GM21825 (cell line): ENCODE data around the gene SECTM1.

Experiments used
- ATAC-seq: cut with Tn5 transposase; IDR thresholded peaks from one replicate; pipeline ENCODE4 v1.9.1; 2021; ENCODE audit warnings: mild to moderate bottlenecking, moderate library complexity; ENCODE audit not compliant: unreplicated experiment

SECTM1 gene

DNA sequence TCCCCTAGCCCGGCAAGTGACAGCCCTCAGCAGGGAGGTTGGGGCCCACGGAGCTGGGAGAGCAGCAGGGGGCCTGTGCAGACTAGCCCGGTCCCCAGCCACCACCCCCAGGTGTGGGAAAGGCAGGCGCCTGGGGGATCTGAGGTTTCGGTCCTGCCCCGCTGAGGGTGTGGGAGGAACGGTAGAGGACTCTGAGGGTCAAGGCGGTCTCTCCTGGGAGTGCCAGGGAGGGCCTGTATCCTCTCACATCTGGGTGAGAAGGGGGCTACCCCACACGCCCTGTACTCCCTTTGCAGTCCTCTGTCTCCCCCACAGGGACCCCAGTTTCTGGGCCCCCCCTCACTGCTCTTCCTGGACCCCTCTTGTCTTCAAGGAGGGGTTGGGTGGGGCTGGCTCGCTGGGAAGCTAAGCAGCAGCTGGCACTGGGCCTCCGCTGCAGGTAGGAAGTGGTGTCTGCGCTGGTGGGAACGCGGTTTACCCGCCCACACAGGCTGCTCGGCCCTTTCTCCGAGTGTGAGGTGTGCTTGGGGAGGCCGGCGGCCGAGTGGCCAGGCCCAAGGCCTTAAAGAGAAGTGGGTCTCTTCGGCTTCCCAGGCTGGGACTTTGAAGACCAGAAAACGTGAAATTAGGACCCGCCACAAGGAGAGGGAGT lies 31.5 kb downstream of the SECTM1 start:
- ATAC-seq = no peak

DNA sequence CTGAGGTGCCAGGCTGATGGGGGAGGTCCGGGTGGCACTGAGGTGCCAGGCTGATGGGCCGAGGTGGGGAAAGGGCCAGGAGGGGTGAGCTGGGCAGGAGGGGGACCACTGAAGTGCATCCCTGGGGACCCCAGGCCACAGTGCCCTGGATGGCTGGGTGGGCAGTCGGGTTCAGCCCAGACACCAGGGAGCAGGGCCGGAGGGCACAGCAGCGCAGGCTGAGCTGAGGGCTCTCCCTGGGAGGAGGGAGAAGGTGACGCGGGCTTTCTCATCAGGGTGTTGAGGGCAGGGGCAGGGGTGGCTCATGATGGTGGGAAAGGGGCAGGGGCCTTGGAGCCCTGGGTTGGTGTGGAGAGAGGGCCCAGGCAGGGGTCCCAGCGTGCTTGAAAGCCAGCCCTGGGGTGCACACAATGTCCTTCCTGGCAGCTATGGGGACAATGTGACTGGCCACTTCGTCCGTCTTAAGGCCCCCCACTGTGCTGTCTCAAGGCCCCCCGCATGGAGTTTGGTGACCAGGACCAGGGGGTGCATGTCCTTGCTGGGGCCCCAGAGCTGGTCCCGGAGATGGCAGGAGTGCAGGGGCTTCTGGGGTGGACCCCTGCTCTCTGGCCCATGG lies 32.2 kb downstream of the SECTM1 start:
- ATAC-seq = no peak

DNA sequence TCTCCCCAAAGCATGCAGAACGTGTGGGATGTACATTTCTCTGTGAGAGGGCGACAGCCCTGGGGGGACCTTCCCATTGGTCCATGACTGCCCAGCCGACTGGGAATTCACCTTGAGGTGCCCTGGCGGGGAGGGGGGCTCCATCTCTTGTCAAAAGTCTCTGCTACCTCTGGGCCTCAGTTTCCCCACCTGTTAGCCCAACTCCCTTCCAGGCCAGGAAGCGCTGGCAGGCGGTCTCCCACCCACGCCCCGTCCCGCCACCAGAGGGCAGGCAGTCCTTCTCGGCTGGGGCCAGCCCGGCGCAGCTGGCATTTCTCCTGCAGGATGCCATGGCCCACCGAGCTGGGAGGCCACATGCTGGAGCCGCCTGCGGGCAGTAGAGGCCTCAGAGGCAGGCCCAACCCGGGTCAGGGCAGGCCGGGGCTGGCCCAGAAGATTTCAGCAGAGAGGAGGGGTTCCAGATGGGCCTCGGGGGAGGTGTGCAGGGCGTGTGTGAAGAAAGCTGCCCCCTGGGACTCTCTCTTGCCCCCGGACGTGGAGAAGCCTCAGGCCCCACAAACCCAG lies 32.8 kb downstream of the SECTM1 start:
- no peak for ATAC-seq

DNA sequence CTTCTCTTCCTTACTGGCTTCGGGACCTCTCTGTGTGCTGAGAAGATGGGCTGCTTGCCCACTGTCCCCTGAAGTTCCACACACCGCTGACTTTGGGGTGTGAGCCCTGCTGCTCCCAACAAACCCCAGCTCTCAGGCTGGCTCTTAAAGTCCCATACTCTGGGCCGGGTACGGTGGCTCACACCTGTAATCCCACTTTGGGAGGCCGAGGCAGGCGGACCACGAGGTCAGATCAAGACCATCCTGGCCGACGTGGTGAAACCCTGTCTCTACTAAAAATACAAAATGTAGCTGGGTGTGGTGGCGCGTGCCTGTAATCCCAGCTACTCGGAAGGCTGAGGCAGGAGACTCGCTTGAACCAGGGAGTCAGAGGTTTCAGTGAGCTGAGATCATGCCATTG lies 33.3 kb downstream of the SECTM1 start:
- ATAC-seq = no peak

DNA sequence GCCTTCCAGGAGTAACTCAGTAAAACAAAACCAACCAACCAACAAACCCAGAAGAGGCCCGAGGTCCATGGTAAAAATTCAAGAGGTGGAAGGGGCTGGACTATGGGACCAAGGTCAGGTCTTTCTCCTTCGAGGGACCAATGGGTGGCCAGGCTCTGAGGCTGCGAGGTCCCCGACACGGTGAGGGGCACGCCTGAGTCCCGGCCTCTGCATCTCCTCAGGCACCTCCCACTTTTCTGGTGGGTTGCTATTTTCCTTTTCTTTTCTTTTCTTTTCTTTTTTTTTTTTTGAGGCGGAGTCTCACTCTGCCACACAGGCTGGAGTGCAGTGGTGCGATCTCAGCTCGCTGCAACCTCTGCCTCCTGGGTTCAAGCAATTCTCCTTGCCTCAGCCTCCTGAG lies 34.1 kb downstream of the SECTM1 start:
- no peak for ATAC-seq

DNA sequence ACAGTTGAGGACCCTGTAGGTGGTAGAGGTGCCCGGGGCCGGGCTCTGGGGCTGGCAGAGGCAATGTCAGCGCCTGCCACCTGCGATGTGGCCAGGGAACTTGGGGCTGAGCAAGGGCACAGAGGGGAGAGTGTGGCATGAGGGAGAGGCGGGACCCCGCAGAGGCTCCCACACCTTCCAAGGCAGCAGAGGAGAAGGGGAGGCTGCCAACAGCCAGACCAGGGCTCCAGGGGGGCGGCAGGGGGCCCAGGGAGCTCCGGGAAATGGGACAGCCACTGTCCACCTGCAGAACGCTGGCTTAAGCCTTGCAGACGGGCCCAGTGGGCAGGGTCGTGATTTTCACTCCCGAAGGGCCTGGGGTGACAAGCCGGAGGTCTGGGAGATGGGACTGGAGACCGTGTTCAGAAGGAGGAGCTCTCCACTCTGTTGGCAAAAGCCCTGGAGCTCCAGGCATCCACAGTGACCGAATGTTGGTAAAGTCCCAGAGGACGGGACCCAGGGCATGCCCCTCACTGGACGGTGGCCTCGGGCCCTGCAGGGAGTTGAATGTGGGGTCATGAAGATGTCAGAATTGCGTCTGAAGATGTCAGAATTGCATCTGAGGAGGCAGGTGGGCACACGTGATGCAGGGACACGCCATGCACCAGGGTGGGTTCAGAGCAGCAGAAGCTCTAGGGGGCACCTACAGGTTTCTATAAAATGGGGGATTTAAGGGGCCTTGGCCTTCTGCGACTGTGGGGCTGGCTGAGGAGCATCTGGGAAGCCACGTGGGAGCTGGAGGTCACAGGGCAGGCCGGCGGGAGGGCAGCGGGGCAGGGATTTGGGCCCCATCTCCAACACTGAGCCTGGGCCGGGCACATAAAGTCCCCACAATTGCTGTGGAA lies 34.8 kb downstream of the SECTM1 start:
- ATAC-seq = no peak

DNA sequence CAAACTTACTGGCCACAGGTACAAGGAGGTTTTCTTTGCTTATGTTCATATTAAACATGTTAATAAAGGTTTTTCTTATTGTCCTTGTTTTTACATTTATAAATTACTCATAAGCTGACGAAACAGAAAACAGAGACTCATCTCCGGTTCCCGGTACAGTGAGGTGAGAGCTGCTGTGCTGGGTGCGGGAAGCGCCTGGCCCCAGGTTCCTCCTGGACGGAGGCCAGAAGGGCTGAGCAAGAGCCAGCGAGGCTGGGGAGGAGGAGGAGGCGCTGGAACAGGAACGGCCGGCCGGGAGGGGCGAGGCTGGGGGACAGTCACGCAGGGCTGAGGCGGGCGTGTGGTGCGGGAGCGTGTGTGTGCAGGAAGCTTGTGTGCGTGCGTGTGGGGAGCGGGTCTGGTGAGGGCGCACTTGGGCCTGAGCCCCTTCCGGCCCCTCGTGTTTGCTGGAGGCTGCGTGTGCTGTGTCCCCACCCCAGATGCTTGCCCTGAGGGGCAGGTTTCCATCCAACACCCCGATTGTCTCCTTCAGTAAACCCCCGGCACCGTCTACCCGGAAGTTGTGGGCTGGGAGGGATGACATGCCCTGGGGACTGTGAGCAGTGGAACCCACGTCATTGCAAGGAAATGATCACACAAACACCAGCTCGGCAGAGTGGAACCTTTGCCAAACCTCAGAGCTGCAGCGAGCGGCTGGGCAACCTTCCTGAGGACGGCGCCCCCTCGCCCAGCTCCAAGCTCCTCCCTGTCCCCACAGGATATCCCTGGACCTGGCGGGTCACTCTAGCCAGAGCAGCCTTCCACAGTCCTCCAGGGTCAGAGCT lies 35.6 kb downstream of the SECTM1 start:
- no peak for ATAC-seq

DNA sequence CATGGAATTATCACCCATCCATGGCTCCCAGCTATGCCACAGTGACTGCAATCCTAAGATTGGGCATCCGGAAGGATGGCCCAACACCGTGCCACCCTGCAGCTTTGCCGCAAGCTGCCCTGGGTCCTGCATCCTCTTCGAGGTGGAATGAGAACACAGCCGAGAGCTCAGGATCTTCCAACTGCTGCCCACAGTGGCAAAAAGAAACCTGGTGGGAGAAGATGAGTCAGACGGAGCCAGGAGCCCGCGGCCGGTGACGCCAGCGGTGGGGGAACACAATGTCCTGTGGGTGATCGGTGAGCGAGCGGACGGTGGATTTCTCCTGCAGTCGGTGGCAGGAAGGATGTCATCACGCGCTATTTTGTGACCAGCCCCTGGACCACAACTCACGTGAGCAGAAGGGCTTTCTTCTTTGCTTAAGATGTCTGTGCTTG lies 36.3 kb downstream of the SECTM1 start:
- ATAC-seq = peak; percentile 32

DNA sequence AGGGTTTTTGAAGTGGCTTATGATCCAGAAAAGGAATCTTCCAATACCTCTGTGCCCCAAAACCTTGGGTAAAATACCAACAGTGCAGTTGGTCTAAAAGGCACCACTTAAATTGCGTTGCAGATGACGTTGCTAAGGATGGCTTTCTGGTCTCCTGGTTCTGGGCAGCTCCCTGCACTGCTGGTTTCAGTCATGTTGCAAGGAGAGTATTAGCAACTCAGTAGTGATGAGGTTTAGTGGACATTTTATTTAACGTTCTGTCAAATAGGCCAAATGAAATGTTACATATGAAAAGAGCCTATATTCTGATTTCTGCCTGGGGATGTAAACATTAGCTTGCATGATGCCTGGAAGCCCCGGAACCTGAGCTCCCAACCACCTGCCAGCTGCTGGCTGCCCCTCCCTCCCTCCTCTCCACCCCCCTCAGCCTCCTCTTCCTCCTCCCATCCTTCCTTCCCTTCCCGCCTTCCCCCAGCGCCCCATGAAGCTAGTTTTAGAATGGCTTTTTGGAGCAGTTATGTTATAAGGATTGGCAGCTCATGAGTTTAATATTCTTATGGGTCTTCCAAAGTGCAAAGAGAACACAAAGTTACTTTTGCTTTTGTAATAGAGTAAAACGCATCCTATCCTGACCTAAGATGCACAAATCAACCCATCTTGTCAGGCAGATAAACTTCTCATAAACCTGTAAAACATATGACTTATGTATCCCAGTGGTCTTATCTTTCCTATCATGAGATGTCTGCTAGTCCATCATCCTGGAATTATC lies 36.9 kb downstream of the SECTM1 start:
- no peak for ATAC-seq

DNA sequence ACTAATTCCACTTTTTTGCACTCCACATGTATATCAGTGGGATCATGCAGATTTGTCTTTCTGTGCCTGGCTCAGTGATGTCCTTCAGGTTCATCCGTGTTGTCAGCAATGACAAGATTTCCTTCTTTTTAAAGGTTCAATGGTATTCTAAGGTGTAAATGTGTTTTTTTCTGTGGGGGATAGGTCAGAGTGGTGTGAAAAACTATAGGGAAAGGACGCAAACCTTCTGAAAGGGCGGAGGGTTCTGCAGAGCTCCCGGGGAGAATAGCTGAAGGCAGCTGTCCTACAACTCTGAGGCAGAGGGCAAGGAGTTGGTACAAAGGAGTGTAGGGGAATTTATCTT lies 38.1 kb downstream of the SECTM1 start:
- ATAC-seq = no peak

DNA sequence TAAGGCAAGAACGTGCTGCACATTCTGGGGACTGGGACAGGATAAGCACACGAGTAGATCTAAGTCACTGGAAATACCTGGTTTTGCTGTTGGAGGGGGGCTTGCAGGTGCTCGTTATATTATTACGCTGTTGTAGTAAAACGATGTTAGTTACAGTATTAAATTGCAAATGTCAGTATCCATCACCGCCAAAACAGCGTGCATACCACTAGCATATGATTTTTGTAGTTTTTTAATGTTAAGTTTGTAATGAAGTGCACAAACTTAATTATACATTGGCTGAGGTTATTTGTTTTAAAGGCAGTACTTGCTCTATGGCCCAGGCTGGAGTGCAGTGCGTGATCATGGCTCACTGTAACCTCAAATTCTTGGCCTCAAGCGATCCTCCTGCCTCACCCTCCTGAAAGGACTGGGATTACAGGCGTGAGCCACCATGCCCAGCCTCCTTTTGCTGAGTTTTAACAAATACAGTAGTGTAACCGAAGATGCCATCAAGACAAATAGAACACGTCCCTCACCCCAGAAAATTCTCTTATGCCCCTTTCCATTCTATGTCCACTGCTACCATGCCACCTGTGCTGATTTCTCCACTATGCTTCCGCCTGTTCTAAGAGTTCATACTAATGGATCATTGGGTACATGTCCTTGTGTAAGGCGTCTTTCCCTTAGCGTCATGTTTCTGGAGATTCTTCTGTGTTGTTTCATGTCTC lies 39.3 kb downstream of the SECTM1 start:
- ATAC-seq = no peak

DNA sequence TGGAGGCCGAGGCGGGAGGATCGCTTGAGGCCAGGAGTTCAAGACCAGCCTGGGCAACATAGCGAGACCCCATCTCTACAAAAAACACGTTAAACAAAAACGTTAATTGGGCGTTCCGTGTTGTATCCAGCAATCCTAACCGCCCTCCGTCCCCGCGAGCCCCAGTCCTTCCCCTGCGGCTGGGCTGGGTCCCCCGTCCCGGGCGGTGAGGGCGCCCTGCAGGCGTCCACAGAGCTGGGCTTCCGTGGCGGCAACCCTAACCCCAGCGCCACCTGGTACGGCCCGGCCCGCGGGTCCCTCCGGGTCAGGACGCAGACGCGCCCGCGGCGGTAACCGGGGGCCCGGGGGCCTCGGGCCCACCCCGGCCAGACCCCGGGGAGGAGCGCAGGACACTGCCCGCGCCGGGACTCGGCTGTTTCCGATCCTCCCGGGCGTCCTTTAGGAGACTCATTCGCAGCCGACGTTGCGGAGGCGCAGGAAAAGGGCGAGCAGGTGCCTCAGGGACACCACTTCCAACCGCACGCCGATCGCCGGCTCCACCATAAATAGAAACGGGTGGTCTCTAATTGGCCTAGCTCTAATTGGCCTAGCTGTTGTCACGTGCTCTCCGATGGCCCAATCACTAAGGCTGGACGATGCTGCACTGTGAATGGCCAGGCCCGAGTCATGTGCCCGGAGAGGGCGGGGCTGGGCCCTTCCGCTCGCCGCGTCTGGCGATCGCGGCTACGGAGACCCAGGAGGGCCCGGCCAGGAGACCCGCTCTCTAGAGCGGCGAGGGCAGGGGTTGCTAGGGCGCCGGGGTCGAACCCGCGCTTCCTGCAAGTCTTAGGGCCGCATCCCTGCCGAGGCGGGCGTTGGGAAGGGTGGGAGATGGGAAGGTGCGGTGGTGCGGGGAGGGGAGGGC lies 41.1 kb downstream of the SECTM1 start:
- peak; percentile 83 for ATAC-seq

DNA sequence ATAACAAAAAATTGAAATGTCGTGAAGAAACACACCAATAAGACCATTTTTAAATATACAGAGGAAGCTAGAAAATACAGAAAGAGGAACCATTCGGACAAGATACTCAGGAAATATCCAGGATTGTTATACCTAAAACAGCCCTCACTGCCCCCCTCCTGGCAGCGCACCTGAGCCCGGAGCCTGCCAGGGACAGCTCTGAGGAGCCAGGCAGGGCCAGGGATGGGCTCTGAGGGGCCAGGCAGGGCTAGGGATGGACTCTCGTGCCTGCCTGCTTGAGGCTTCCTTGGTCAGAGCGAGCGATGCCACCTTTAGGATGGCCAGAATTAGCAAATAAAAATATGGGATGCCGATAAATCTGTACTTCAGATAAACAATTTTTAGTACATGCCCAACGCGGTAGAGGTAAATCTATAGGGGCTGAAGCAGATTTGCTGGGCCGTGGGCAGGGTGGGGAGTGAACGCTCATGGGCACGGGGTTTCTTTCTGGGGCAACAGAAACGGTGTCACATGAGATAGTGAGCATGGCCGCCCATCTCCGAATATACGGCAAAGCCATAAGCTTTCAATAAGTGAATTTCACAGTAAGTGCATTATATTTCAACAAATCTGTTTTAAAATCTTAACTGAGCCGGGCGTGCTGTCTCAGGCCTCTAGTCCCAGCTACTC lies 41.9 kb downstream of the SECTM1 start:
- no peak for ATAC-seq

DNA sequence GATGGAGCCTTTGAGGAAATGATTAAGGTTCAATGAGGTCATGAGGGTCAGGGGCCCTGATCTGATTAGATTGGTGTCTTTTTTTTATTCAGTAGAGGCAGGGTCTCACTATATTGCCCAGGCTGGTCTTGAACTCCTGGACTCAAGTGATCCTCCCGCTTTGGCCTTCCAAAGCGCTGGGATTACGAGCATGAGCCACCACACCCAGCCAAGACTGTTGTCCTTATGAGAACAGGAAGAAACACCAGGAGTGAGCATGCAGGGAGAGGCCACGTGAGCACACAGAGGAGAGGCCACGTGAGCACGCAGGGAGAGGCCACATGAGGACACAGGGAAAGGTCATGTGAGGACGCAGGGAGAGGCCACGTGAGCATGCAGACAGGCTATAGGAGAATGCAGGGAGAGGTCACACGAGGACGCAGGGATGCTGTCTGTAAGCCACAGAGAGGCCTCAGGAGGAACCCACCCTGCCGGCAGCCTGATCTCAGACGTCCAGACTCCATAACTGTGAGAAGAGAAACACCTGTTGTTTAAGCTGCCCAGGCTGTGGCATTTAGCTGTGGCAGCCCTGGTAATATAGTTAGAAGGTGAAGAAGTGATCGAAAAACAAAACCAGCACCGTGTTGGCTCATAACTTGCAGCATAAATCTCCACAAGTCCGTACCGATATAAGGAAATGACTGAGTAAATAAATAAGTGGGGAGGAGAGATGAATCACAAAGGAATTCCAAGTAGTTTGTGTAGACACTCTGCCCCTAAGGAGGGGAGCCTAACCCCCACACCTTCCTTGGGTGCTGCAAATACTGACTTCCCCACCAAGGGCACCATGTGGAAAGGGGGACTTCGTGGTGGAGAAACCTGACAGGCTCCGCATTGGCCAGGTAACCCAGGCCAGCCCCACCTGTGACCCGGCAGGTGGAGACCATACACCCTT lies 45.4 kb downstream of the SECTM1 start:
- no peak for ATAC-seq

DNA sequence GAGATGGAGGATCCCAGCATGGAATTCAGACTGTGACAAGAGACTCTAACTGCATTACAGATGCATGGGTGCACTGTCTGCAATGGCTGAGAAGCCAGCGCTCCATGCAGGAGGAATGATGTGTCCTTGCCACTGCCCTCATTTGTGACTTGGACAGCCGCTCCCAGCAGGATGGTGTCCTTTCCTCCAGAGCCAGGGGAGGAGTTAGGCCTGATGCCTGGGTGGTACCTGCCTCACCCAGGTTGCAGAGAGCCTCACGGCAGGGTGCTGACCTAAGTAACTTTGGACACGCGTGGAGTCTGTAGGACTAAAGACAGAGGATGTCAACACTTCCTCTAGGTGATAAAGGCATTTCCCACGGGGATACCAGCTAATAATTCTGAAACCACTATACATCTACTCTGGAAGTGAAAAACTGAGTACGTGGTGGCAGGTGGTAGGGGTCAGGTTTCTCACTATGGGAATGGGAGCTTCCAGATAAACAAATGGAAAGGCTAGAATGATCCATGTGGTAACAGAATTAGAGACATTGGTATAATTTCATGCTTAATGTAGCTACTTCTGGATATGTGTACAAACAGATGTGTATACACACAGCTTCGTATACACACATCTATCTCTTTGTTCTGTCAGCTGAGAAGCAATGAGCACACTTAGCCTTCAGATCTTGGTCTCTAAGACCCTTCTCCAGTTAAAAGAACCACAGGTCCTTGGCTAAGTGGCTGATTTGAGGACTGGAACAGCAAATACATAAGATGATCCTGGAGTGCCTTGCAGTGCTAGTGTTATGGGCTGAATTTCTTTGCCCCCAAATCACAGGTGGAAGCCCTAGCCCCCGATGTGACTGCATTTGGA lies 46.3 kb downstream of the SECTM1 start:
- no peak for ATAC-seq

DNA sequence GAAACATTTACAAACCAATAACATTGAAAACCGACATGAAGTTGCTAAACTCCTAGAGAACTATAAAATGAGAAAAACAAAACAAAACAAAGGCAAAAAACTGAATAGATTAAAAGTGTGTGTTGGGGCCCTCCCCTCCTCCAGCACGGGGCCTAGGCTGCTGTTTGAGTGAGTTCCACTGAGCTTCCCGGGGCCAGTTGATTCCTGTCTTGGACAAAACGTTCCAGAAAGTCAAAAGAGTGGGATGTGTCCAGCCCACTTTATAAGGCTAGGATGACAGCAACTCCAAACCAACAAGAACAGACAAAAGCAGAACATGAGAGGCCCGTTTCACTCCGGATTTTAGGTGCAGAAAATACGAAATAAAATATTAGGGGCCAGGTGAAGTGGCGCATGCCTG lies 48.4 kb downstream of the SECTM1 start:
- no peak for ATAC-seq
